ENCODE results near the gene NFE2.

Gene NFE2

GRCh38 chr12:54296393-54297099, 4.3 kb downstream of the NFE2 start:
- Histone ChIP-seq H3K27ac (peak overlapping the region; percentile 47), H3K9ac (no peak overlapping the region), H2AFZ (peak overlapping the region; percentile 77), H3K27me3 (ENCODE audit: control insufficient read depth, insufficient read depth, low read length) (no peaks in the 10 kb centered on the region), H3K9me3 (ENCODE audit: control insufficient read depth, low read length) (no peaks in the 10 kb centered on the region), H3K36me3 (ENCODE audit: control insufficient read depth, insufficient read depth, low read length) (no peaks in the 10 kb centered on the region), H3K4me1 (peaks cover 27% of the 10 kb centered on the region), H3K4me2 (ENCODE audit: low read length) (peak overlapping the region; percentile 47), H3K79me2 (no peaks in the 10 kb centered on the region), H3K4me3 (ENCODE audit: low read depth, low read length) (peak overlapping the region; percentile 2)
- no peak for TF ChIP-seq CTCF (IDR thresholded peaks at IDR 0.05)

- no peaks in the 10 kb centered on the region for H3K79me2 ChIP-seq
- no peaks in the 10 kb centered on the region for H3K9me3 ChIP-seq (ENCODE audit: control insufficient read depth, low read length)
- no peak overlapping the region for H3K4me2 ChIP-seq (ENCODE audit: low read length)
- H2AFZ ChIP-seq: no peak overlapping the region
- no peaks in the 10 kb centered on the region for H3K27me3 ChIP-seq (ENCODE audit: control insufficient read depth, insufficient read depth, low read length)
- H3K36me3 ChIP-seq (ENCODE audit: control insufficient read depth, insufficient read depth, low read length): no peaks in the 10 kb centered on the region
- H3K9ac ChIP-seq: no peak overlapping the region
- no peak overlapping the region for H3K27ac ChIP-seq
- H3K4me3 ChIP-seq (ENCODE audit: low read depth, low read length): no peak overlapping the region
- peaks cover 15% of the 10 kb centered on the region for H3K4me1 ChIP-seq
- TF ChIP-seq CTCF (IDR thresholded peaks at IDR 0.05): no peak
These were observed 5.8 kb downstream of the NFE2 start for GRCh38 chr12:54294953-54295566.

GRCh38 chr12:54294152-54294952, 6.5 kb downstream of the NFE2 start:
- Histone ChIP-seq H3K4me3 (ENCODE audit: low read depth, low read length) (no peak overlapping the region), H3K4me2 (ENCODE audit: low read length) (no peak overlapping the region), H3K4me1 (peaks cover 14% of the 10 kb centered on the region), H3K9ac (no peak overlapping the region), H3K79me2 (no peaks in the 10 kb centered on the region), H3K36me3 (ENCODE audit: control insufficient read depth, insufficient read depth, low read length) (no peaks in the 10 kb centered on the region), H2AFZ (no peak overlapping the region), H3K27me3 (ENCODE audit: control insufficient read depth, insufficient read depth, low read length) (no peaks in the 10 kb centered on the region), H3K27ac (no peak overlapping the region), H3K9me3 (ENCODE audit: control insufficient read depth, low read length) (no peaks in the 10 kb centered on the region)
- peak; percentile 85 for TF ChIP-seq CTCF (IDR thresholded peaks at IDR 0.05)

DNA sequence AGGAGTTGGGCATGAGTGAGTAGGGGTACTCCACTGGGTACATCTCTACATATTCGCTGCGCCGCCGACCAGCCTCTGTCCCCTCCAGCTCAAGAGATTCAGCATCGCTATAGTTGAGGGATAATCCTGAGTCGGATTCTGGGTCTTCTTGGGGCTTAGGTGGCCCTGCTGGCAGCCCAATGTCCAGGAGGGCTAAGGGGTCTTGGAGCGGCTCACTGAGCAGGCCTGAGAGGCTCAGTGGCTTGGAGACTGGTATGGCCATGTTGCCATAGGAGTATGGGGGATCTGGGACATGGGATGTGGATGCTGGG, 7.9 kb downstream of the NFE2 start:
- Histone ChIP-seq H3K79me2 (no peaks in the 10 kb centered on the region), H3K4me3 (ENCODE audit: low read depth, low read length) (no peak overlapping the region), H3K4me1 (peaks cover 14% of the 10 kb centered on the region), H3K27ac (no peak overlapping the region), H3K9me3 (ENCODE audit: control insufficient read depth, low read length) (no peaks in the 10 kb centered on the region), H3K36me3 (ENCODE audit: control insufficient read depth, insufficient read depth, low read length) (no peaks in the 10 kb centered on the region), H3K27me3 (ENCODE audit: control insufficient read depth, insufficient read depth, low read length) (no peaks in the 10 kb centered on the region), H3K9ac (no peak overlapping the region), H2AFZ (no peak overlapping the region), H3K4me2 (ENCODE audit: low read length) (no peak overlapping the region)
- TF ChIP-seq CTCF (IDR thresholded peaks at IDR 0.05): no peak
